Neutrophil (primary cell): ENCODE data around the gene MTG1.
A peak's percentile ranks its signal among the peaks of the same experiment; 100 is the strongest.

Experiments
- H3K27ac ChIP-seq: fragments of 200-600 bp; sonication (generic); 2 replicates; pipeline ENCODE4 v1.5.1; 2016; ENCODE audit warnings: mild to moderate bottlenecking, moderate library complexity
- H3K27me3 ChIP-seq: fragments of 200-600 bp; sonication (generic); 2 replicates; pipeline ENCODE4 v1.6.0; 2016; ENCODE audit warnings: mild to moderate bottlenecking
- H3K36me3 ChIP-seq: fragments of 200-600 bp; sonication (generic); 2 replicates; pipeline ENCODE4 v1.5.1; 2017
- H3K4me1 ChIP-seq, 2 experiments: fragments of 200-600 bp in 1 of 2; sonication (generic) in 1 of 2; 1 replicate in 1 of 2; 2 replicates in 1 of 2; pipeline versions ENCODE4 v1.5.1 to v1.6.1; 2013 to 2016; ENCODE audit warnings: low read depth in 1 of 2, low read length in 1 of 2, mild to moderate bottlenecking in 1 of 2, moderate library complexity in 1 of 2; ENCODE audit not compliant: control insufficient read depth in 1 of 2, insufficient read depth in 1 of 2
- H3K4me3 ChIP-seq, 2 experiments: fragments of 200-600 bp in 1 of 2; sonication (generic) in 1 of 2; 1 replicate in 1 of 2; 2 replicates in 1 of 2; pipeline ENCODE4 v1.5.1; 2013 to 2016; ENCODE audit warnings: low read depth in 1 of 2, low read length in 1 of 2, mild to moderate bottlenecking in 1 of 2, moderate library complexity in 1 of 2
- H3K9me3 ChIP-seq: fragments of 200-600 bp; sonication (generic); 2 replicates; pipeline ENCODE4 v1.5.1; 2016
- TF ChIP-seq, protein P1 (sequence below): fragments of 200-600 bp; sonication (generic); IDR thresholded peaks from 2 replicates; pipeline ENCODE4 v1.5.1; 2016; ENCODE audit warnings: antibody characterized with exemption

Gene MTG1

DNA sequence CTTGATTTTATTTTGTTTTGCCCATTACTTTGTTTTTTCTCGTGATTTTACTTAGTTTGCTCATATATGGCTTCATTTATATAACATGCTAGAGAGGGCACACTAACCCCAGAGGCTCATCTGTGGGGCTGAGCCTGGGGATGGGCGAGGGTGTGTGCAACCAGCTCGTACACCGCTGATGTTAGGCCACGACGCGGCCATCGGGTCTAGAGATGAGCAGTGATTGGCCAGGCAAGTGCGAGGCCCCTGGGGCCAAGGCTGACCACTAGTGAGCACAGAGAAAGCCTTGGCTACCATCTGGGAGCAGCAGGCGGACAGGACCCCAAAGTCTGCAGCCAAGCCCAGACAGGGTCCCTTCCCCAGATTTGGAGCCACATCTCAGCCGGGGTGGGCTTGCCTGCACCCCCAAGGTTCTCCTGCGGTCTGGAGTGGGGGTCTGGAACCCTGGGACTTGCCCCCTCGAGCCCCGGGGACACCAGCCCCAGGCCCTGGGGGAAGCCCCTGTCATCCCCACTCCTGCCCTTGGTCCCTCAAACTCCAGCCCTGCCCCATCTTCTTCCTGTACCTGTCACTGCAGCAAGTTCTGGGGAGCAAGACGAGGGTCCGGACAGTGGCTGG lies 39.9 kb upstream of the MTG1 start:
- TF ChIP-seq, protein P1, sequence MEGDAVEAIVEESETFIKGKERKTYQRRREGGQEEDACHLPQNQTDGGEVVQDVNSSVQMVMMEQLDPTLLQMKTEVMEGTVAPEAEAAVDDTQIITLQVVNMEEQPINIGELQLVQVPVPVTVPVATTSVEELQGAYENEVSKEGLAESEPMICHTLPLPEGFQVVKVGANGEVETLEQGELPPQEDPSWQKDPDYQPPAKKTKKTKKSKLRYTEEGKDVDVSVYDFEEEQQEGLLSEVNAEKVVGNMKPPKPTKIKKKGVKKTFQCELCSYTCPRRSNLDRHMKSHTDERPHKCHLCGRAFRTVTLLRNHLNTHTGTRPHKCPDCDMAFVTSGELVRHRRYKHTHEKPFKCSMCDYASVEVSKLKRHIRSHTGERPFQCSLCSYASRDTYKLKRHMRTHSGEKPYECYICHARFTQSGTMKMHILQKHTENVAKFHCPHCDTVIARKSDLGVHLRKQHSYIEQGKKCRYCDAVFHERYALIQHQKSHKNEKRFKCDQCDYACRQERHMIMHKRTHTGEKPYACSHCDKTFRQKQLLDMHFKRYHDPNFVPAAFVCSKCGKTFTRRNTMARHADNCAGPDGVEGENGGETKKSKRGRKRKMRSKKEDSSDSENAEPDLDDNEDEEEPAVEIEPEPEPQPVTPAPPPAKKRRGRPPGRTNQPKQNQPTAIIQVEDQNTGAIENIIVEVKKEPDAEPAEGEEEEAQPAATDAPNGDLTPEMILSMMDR: no peak
- H3K27ac ChIP-seq: no peak overlapping the region
- no peaks in the 10 kb centered on the region for H3K9me3 ChIP-seq
- no peak overlapping the region for H3K4me3 ChIP-seq
- H3K36me3 ChIP-seq: no peaks in the 10 kb centered on the region
- peaks cover 12 to 13% of the 10 kb centered on the region in 2 experiments for H3K4me1 ChIP-seq
- H3K27me3 ChIP-seq: peaks cover 69% of the 10 kb centered on the region

DNA sequence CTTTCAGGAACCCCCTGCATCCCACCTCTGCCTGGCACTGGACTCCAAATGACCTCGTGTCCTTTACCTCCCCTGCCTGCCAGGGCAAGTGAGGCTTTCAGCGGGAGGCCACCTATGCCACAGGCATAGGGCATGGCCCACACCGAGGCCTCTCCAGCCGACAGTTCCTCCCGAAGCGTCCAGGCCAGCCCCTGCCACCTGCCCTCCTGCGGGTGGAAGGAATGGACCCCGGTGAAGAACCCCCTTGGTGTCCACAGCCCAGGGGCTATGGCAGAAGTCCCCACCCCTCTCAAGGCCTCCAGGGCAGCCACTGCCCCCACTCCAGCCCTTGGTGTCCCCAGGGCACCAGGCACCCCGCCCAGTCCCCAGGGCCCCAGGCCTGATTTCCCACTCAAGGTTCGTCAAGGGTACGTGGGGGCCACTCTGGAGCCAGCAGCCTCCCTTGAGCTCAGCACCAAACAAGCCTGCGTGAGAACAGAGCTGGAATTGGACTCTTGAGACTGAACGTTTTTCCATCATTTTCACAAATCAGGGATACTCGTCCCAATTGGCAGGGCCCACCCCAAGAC lies 39.2 kb upstream of the MTG1 start:
- H3K4me1 ChIP-seq: peaks cover 12 to 13% of the 10 kb centered on the region in 2 experiments
- H3K27me3 ChIP-seq: peaks cover 62% of the 10 kb centered on the region
- H3K36me3 ChIP-seq: no peaks in the 10 kb centered on the region
- no peak overlapping the region for H3K4me3 ChIP-seq
- H3K9me3 ChIP-seq: no peaks in the 10 kb centered on the region
- TF ChIP-seq, protein P1: no peak
- H3K27ac ChIP-seq: no peak overlapping the region

DNA sequence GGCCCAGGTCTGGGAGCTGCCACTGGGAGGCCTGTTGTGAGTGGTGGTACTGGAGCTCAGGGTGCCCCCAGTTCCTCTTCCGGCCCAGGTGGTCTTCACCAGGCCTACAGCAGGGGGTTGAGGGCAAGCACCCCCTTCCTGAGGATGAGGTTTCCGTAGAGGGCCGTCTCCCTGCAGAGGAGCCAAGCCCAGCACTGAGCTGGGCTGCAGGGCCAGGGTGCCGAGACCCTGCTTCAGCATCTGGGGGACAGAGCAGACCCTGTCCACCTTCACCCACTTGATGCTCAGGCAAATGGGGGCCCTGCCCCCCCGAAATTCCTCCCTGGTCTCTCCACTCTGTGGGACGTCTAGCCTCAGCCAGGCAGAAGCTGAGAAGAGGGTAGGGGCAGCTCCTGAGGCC lies 38.7 kb upstream of the MTG1 start:
- Histone ChIP-seq H3K9me3 (no peaks in the 10 kb centered on the region), H3K4me3 (no peak overlapping the region), H3K27ac (no peak overlapping the region), H3K36me3 (no peaks in the 10 kb centered on the region), H3K27me3 (peaks cover 57% of the 10 kb centered on the region), H3K4me1 (peaks cover 12 to 13% of the 10 kb centered on the region in 2 experiments)
- TF ChIP-seq, protein P1: no peak

DNA sequence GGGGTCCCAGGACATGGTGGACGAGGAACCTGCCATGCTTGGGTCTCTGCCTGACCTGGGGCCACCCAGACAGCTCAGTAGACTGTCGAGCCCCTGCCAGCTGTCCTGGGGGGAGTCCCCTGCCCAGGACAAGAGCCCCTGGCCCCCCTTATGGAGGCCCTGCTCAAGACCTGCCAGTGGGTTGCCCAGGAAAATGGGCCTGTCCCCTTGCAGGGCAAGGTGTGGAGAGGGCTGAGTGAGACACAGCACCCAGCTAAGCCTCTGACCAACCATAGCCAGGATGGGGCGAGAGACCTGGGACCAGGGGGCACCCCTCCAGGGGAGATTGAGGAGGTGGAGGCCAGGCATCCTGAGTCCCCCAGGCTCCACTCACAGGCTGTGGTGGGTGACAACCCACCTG lies 38.0 kb upstream of the MTG1 start:
- Histone ChIP-seq H3K27ac (no peak overlapping the region), H3K4me3 (no peak overlapping the region), H3K4me1 (peaks cover 12 to 13% of the 10 kb centered on the region in 2 experiments), H3K27me3 (peaks cover 50% of the 10 kb centered on the region), H3K9me3 (no peaks in the 10 kb centered on the region), H3K36me3 (no peaks in the 10 kb centered on the region)
- TF ChIP-seq, protein P1: no peak

GRCh38 chr10:133356549-133357284 lies 37.2 kb upstream of the MTG1 start:
- peak overlapping the region; percentile 56 to 65 for H3K4me3 ChIP-seq
- H3K27ac ChIP-seq: no peak overlapping the region
- TF ChIP-seq, protein P1: no peak
- no peaks in the 10 kb centered on the region for H3K9me3 ChIP-seq
- H3K4me1 ChIP-seq: peaks cover 12 to 13% of the 10 kb centered on the region in 2 experiments
- peaks cover 43% of the 10 kb centered on the region for H3K27me3 ChIP-seq
- H3K36me3 ChIP-seq: no peaks in the 10 kb centered on the region
